Activated CD4-positive, CD25-positive, alpha-beta regulatory T cell treated with anti-CD3 and anti-CD28 coated beads, Interleukin-2, amount 50 U/mL, for 16 hours (primary cell): ENCODE data around the gene SCIN.

ENCODE experiments used
- DNase-seq: peaks from one replicate; pipeline ENCODE4 v3.0.0-alpha.2; 2020; ENCODE audit warnings: low read depth, low spot score

The SCIN gene

DNA sequence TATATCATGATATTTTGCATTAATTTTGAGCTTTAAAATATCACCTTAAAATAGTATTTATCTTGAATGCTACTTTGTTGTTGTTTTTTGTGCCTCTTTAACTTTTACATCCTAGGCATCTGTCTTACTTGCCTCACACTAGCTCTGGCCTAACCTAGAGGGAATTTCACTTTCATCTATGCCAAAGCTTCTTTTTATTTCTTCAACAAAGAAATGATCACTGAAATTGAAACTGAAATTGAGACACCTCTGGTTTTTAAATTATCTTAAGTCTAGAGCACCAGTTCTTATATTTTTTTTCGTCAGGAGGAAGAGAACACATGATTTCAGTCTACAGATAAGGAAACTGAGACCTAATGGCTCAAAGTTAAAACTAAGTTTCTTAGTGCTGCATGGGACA lies 3.5 kb upstream of the SCIN start:
- no peak for DNase-seq

DNA sequence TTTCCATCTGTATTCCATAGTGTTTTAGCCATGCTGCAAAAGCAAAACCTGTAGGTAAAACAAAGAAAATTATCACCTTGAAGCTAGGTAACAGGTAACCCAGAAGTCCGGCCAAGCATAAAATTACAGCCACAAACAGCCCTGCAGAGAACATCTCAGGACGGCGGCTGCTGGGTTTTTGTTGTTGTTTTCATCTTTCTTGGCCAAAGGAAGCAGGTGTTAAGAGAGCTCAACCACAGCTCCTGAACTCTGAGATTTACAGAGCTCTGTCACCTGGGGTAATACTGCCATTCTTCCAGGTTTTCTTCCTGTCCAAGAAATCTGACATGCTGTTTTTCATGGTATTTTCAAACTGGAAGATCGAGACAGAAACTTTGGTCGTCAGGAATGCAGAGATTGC lies 847 bp upstream of the SCIN start:
- no peak for DNase-seq

DNA sequence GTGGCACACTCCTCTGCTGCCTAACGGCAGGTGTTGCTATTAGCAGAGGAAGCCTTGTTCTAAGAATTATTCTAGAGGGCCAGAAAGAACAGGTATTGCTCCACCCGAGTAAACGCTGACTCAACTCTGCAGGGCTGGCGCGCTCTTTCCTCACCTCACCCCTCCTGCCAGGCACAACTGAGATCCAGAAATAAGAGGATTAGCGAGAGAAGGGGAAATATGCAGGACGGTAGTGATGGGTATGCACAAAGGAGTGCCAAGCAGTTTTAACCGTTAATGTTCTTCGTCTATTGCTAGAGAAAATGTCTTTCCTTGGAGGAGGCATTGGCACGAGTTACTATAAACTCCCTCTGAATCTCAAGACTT lies 369 bp upstream of the SCIN start:
- DNase-seq, result no peak

DNA sequence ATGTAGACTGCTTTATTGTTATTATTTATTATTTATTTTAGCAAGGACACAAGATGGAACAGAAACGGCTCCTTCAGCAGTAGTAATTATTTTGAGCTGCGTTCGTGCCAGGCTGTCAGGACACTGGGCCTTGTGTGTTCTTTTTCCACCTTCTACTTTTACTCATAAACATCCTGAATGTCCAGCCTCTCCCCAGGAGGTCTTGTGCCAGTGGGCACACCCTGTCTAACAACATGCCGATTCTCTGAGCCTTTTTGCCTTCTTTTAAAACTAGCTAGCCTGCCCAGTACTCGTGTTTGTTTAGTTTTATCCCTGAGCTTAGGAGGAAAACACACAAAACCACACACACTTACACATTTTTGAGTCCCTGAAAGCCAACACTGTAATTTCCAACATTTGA lies 1.2 kb downstream of the SCIN start:
- DNase-seq, result no peak

DNA sequence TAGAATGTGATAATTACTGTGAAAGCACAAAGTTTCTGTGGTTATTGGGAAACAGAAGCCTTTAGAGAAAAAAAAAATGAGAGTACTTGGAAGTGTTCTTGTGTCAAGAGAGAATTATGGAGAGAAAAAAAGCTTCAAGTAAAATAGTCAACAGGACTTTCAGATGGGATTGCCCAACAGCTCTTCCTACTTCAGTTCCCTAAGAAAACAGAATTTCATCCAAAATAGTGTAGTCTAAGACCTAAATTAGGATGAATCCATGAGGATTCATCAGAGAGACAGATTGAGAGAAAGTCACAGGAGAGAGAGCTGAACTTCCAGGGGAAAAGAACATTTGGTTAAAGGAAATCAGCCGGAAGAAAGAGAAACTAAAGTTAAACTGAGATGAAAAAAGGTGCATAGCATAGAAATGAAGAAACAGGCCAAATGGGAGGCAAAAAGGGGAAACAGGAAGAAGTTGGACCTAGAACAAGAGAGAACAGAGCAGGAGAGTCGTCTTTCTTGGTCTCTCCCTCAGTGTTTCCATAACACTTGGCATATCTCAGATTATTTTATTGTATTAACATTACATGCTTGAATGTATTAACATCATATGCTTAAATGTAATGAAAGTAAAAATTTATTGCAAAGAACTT lies 2.5 kb downstream of the SCIN start:
- DNase-seq, result no peak

DNA sequence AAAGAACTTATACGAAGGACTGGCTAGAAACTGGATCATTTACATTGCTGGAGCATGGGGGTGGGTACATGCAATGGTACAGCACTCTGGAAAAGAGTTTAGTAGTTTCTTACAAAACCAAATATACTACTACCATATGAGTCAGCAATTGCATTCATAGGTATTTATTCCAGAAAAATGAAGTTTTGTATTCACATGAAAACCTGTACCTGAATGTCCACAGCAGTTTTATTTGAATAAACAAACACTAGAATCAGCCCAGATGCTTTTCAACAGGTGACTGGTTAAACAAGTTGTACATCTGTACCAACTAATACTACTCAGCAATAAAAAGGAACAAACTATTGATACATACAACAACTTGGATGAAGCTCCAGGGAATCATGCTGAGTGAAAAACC lies 3.4 kb downstream of the SCIN start:
- no peak for DNase-seq

DNA sequence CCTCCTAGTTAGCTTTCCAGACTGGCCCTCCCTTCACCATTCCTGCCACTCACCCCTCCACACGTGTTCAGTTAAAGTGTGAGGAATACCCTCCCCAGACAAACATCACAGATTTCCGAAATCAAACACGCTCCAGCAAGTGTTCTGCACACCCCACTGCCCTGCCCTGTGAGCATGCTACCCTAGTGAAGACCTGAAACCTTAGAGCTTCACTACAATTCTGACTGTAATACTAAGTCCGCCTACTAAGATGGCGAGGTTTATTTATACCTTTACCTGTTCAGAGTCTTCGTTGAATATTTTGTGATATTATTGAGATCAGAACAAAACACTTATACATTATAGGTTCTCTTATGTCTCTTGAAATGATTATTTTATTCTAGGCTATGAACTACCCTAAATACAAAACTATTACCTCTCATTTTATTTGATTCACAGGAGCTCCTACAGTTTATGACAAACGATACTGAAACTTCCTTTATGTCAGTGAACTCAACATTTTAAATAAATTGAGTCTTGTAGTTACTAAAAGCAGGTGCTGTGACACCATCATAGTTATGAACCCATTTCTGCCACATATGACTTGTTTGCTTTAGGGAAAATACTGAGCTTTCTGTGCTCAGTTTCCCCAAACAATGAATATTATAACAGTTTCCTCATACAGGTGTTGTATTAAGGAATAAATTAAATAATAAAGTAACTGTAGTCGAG lies 8.6 kb downstream of the SCIN start:
- no peak for DNase-seq

DNA sequence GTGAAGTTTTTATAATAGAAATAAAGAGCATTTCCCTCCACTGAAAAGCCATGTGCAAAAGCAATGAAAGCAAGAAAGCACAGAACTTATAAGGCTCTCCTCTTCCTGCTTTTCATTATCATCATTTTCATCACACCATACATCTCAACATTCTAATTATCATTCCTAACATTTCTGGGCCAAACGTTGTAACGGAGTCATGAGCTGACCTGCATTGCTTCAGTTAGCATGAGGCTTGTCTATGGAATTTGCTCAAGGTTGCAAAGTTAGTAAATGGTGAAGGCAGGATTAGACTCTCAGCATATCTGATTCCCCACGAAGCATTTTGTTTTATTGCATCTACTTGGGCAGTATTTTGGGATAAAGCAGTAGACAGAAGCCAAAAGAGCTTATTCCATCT lies 11.4 kb downstream of the SCIN start:
- DNase-seq, result no peak

DNA sequence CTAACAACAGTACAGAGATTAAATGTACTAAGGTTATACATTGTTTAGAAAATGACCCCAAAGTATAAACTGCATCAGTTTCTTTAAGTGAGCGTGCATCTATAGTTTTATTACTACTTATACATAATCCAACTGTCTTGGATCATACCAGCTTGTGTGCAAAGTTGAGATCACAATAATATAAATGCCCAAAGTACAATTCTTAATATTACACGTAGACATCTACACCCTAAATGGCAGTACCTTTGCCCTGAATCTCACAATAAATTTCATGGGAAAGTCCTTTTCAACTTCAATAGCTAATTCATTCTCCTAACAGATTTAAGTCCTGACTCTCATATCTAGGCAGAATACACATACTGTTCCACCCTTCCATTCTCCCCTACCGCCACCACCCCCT lies 11.8 kb downstream of the SCIN start:
- DNase-seq, result no peak

DNA sequence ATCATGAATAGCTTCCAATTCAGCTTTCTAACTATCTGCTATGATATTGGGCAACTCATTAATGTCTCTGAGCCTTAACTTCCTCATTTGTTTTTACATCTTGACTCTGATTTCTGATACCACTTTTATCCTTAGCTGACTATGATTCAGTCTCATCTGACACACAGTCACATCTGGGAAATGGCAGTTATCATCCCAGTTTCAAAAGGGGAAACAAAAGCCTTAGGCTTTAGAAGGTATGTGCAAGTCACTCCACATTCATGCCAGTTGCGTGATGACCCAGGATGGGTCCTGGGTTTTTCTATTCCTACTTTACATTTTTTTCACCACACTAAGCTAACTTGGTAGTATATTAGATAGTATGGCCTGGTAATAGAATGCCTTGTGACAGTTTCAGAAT lies 12.7 kb downstream of the SCIN start:
- no peak for DNase-seq

DNA sequence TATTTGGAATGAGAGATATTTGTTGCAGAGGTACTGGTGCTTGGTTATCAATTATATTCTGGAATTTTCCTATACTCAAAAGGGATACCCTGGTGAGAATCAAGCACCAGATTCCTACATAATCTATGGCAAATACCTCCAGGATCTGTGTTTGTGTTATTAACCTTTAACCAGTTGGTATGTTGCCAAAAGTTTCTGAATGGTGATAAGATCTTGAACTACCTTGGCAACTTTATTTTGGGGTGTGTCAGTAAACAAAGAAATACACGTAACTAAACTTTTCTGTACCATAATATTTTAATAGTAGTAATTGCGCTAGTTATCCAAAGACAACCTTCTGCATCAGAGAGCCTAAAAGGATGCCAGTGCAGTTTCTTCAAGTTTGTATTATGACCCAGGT lies 13.4 kb downstream of the SCIN start:
- no peak for DNase-seq

DNA sequence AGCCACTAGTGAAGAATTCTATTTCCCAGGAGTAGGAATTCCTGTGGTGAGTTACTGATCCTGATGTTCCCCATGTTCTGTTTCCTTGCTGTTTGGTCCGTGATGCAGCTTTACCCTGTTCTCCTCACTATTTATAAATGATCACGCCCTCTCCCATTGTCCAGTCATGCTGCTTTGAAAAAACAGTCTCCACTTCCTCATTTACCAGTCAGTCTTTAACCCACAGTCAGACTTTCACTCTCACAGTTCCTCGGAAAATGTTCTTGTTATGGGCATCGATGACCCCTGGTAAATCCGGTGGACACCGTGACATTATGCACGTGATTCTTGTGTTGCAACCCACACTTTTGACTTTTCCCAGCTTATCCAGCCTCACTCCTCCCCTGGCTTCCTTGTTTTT lies 14.4 kb downstream of the SCIN start:
- no peak for DNase-seq

DNA sequence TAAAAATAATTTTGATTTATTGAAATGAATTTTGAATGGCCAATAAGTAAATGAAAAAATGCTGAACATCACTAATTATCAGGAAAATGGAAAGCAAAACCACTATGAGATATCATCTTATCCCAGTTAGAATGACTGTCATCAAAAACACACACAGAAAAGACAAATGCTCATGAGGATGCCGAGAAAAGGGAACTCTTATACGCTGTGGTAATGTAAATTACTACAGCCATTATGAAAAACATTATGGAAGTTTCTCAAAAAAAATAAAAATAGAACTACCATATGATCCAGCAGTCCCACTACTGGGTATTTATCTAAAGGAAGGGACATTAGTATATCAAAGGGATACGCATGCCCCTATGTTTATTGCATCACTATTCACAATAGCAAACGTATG lies 15.8 kb downstream of the SCIN start:
- DNase-seq, result no peak

DNA sequence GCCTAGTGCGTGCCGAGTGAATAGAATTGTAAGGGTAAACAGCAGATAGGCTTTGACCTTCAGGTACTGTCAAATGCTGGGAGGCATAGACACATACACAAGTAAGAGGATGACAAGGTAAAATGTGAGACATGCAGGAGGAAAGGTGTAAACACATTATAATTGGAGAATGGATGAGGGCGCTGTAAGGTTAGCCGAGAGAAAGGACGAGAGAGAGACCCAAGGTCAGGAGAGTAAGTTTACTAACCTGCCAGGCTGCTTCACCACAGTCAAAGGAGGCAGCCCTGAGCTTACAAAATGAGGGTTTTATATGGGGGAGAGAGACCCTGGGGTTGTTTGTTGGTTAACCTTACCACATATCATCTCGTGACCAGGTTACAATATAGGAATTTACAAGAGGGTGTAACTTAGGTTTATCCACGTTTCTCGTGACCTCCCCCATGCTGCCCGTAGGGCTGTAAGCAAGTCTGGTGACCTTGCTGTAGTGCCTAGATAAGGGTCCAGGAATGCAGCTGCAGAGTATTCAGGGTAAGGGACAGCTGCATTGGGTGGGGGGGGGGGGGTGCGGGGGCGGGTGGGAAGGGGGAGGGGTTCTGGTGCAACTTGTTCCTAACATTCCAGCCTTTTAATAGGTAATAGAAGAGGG lies 17.9 kb downstream of the SCIN start:
- DNase-seq, result no peak

DNA sequence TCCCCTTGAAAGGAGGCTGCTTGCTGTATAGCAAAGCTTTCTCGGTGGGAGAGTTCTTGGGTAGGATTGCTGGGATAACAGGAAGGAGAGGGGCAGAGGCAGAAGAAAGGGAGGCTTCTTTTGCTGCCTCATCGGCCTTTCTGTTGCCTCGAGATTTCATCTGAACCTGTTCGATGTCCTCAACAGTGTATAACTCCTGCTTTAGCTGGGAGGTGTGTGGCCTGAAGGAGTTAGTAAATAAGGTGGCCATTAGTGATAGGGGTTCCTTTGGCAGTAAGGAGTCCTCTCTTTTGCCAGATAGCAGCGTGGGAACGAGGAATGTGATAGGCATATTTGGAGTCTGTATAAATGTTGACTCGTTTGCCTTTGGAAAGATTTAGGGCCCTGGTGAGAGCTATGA lies 20.0 kb downstream of the SCIN start:
- DNase-seq, result no peak

DNA sequence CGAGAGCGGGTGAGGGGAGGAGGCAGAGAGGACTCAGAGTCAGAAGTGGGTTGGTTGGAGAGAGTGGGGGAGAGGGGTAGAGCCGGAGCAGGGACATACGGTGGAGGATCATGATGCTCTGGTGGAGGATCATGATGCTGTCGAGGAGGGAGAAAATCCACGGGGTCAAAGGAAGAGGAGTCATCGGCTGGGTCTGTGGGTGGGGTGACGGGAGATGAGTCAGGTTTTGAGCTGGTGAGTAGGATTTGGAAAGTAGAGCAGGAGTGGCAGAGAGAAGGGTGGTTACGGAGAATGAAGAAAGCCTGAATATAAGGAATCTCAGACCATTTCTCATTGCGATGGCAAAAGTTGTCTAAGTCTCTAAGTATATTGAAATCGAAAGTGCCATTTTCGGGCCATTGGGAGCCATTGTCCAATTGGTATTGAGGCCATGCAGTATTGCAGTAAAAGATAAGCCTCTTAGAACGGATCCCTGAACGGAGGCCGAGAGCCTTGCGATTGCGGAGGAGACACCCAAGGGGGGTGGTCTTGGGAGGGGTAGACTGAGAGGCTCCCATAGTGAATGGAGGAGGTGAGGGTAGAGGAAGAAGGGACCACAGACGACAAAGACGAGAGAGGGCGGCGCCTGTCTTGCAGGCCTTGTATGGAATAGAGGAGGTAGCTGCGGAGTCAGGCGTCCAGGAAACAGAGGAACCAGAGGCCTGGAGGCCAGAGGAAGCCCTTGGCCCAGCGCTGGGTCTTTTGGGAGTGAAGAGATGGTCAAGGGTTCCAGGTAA lies 23.8 kb downstream of the SCIN start:
- DNase-seq, result no peak

DNA sequence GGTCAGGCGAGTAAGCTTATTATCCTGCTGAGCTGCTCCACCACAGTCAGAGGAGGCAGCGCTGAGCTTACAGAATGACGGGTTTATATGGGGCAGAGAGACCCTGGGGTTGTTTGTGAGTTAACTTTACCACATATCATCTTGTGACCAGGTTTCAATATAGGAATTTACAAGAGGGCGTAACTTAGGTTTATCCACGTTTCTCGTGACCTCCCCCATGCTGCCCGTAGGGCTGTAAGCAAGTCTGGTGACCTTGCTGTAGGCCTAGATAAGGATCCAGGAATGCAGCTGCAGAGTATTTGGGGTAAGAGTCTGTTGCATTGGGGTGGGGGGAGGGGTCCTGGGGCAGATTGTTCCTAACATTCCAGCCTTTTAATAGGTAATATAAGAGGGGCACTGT lies 24.6 kb downstream of the SCIN start:
- no peak for DNase-seq

DNA sequence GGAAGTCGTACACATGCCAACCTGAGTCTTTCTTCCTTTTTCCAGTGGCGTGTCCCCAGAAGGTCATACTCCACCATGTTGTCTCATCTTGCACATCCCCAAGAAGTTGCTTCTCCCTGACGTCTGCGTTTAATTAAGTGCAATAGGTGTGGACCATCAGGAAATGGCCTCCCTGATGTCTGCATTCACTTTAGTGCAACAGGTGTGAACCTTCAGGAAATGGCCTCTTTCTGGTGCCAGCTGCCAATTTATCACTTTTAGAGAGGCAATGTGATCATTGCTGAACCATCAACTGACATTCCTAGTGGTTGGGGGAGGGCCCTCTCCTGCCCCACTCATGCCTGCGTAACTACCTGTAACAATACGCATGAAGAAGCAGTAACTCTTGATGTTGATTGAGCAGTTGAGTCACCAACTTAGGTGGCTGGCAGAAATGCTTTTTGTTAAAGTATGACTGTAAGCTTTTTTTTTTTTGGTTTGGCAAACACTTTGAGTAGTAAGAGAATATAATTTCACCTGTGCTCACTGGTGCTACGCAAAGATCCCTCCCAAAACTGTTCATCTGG lies 25.8 kb downstream of the SCIN start:
- DNase-seq, result no peak

DNA sequence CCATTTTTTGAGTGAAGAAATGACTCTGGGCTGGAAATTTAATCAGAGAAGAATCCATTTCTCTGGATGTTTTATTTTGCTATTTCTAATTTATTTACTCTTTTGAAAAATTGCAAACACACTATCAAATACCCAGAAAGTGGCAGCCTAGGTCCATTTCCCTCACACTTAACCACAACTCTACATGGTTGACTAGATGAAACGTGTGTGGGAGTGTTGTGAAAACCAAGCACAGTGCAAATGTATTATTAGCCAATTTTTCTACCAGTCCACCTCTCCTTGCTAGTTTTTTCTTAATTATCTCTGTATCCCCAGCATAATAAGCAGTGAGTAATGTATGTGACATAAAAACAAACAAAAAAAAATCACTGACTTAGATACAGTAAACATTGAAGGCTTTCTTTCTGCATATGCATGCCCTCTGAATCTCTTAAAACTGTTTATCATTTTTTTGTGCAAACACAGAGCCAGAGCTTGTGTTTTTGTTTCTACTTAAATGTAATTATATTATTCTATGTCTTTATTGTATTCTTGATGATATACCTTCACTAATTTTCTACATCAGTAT lies 30.9 kb downstream of the SCIN start:
- no peak for DNase-seq

DNA sequence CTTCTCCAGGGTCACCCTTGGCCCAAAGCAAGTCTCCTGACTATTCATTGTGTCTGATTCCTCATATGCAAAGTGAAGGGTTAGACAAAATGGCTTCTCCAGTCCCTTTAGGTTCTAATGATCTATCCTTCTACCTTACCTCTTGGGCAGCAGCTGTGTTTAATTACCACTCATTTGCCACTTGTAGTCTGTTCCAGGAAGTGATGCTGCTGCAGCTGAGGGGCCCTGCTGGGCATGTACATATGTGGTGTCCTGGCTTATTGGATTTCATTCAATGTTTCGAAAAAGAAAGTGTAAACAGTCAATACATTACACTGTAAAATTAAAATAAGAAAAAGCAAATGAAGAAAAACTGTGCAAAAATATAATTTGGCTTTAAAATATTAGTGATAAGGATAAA lies 36.6 kb downstream of the SCIN start:
- no peak for DNase-seq

DNA sequence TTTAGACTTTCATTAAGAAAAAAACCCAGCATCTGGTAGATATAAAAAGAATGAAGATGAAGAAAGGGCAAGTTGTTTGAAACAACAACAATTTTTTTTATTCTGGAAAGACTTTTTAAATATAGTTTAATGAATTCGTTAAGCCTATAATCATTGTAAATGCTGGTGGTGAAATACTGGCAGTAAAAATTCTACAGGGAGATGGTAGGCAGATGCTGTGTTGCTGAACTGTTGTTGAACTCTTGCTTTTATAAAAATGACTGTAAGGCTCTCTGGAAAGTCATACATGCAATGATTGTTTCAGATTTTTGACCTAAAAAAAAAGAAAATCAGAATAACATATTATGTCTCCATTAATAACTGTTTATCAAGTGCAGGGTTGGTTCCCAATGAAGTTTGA lies 39.0 kb downstream of the SCIN start:
- DNase-seq, result no peak

DNA sequence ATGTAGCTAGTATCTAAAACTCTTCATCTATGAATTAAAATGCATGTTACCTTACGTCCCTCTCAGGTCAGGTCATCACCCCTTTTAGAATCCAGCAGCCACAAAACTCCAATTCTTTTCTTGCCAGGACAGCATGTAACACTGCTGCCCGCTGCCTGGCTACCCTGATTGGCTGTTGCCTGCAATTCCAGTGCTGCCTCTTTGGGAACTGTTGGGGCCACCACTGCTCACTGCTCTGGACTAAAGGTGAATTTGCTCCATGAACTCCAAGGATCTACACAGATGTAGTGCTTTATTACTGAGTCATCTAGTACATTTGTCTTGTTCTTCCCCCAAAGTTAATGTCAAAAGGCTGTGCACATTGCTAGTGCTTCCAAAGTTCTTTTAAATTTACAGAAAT lies 40.4 kb downstream of the SCIN start:
- no peak for DNase-seq
